Measurements from ENCODE around the gene CDKN2AIPNL. TPM values are rescaled to one million over a fixed set of nuclear protein-coding genes. Genes with fewer than 3 reads are reported as not detected.
A peak's percentile ranks its signal among the peaks of the same experiment; 100 is the strongest.

Gene CDKN2AIPNL
- total RNA-seq, 1 donor from 2014 or later: 14.5 TPM

DNA sequence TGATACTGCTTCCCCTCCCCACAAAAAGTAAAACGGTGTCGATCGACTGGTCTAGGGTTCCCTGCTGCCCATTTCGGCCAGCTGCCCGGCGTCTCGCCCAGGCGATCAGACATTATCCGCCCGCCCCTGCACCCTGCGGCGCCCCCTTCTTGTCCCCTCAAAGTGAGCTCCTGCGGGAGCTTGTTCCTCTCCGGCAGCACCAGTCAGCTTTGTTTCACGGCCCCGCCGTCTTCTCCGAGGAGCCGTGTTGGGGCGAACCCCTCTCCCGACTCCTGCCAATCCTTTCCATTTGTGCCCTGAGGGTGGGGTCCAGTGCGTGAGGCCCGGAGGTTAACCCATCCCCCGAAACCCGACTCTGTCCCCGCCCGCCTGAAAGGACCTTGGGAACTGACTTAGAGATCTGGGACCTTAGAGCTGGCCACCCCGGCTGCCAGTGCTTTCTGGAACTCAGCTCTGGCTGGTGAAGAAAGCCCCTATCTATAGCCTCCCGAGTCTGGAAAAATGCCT lies 39.8 kb downstream of the CDKN2AIPNL start:
- H3K27ac ChIP-seq: peak overlapping the region; percentile 100
- H3K4me3 ChIP-seq: peak overlapping the region; percentile 95
- H3K9me3 ChIP-seq: no peaks in the 10 kb centered on the region
- intact Hi-C loops (cut with DNase I): no loop called here
- TF ChIP-seq, protein P1, sequence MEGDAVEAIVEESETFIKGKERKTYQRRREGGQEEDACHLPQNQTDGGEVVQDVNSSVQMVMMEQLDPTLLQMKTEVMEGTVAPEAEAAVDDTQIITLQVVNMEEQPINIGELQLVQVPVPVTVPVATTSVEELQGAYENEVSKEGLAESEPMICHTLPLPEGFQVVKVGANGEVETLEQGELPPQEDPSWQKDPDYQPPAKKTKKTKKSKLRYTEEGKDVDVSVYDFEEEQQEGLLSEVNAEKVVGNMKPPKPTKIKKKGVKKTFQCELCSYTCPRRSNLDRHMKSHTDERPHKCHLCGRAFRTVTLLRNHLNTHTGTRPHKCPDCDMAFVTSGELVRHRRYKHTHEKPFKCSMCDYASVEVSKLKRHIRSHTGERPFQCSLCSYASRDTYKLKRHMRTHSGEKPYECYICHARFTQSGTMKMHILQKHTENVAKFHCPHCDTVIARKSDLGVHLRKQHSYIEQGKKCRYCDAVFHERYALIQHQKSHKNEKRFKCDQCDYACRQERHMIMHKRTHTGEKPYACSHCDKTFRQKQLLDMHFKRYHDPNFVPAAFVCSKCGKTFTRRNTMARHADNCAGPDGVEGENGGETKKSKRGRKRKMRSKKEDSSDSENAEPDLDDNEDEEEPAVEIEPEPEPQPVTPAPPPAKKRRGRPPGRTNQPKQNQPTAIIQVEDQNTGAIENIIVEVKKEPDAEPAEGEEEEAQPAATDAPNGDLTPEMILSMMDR (IDR thresholded peaks at IDR 0.05): no peak
- H3K27me3 ChIP-seq (ENCODE audit: low read depth): no peaks in the 10 kb centered on the region
- H3K36me3 ChIP-seq: peaks cover 27% of the 10 kb centered on the region
- peak; percentile 74 for DNase-seq
- peaks cover 44% of the 10 kb centered on the region for H3K4me1 ChIP-seq
- peak; percentile 49 to 54 for ATAC-seq

DNA sequence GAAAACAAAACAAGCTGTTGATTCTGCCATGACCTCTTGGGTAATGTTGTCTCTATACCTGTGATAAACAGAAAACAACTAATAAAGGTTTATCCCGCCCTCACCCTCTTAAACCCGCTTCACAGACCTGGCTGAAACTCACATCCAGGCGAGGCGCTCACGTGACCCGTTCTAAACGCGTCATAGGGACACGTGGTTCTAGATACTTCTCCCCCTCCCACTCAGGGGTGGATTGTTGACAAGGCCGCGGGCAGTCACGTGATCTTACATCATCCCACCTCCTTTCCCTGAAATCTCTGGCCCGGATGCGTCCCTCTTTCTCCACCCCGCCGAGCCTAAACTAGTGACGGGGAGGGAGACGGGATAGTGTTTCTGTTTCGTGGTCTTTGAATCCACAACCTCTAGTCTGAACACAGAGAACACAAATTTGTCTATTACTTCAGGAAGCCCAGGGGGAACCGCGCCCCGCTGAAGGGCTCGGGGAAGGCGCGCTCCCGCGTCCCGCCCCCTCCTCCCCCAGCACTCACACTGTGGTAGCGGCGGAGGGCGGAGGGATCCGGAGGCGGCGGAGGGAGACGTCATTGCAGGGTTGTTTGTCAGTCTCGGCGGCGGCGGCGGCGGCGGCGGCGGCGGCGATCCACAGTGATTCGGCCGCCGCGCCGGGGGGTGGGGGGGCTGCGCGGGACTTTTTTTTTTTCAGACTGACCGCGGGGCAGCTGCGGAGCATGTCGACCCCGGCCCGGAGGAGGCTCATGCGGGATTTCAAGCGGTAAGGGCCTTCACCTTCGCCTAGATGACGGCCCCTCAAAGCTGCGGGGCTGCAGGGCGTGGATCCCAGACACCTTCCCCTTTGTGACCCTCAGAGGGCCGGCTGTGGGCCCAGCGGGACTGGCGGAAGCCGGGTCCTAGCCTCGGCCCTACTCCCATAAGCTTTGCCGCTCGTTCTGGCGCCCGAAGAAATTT lies 40.5 kb downstream of the CDKN2AIPNL start, which contains the start of gene UBE2B:
Gene UBE2B (plus strand): TSS at position 699 of the 963 bp plus-strand sequence. CDS start 27 bp downstream, at position 726.
- ATAC-seq (peak; percentile 94 to 96), DNase-seq (peak; percentile 99)
- H3K4me1 ChIP-seq: peaks cover 41% of the 10 kb centered on the region
- TF ChIP-seq, protein P1 (IDR thresholded peaks at IDR 0.05): no peak
- H3K27me3 ChIP-seq (ENCODE audit: low read depth): no peaks in the 10 kb centered on the region
- no peaks in the 10 kb centered on the region for H3K9me3 ChIP-seq
- intact Hi-C loops (cut with DNase I): no loop called here
- peak within 1 kb of the TSS; percentile 100 for H3K27ac ChIP-seq
- peak within 1 kb of the TSS; percentile 95 for H3K4me3 ChIP-seq
- H3K36me3 ChIP-seq: peaks cover 20% of the 10 kb centered on the region

DNA sequence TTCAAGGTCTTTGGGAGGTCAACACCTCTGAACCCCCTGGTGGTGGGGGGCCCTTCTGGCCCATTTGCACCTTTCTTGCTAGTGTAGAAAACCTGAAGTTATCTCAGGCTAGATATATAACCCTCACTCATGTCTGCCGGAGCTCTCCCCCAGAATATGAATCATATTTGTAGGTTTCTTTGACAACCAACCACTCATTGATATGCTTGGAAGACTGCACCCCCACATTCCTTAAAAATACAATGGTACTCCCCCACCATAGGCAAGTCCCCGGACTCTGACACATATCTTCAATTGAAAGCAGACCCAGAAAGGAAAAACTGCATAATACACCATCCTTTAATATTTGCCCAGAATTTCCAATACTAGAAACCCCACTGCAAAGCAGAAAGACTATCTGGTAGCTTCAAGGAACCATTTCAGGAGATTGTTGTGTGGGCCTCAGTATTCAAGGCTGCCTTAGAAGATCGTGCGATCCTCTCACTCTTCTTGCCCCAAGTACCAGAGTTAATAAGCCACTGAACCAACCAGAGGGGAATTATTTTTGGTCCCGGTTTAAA lies 41.3 kb downstream of the CDKN2AIPNL start:
- intact Hi-C loops (cut with DNase I): no loop called here
- Histone ChIP-seq H3K27me3 (ENCODE audit: low read depth) (no peaks in the 10 kb centered on the region), H3K4me3 (peak overlapping the region; percentile 95), H3K36me3 (peaks cover 12% of the 10 kb centered on the region), H3K9me3 (no peaks in the 10 kb centered on the region), H3K4me1 (peaks cover 44% of the 10 kb centered on the region), H3K27ac (peak overlapping the region; percentile 100)
- DNase-seq (no peak), ATAC-seq (peak in 1 of 2 donors; percentile 0)
- TF ChIP-seq, protein P1 (IDR thresholded peaks at IDR 0.05): no peak

DNA sequence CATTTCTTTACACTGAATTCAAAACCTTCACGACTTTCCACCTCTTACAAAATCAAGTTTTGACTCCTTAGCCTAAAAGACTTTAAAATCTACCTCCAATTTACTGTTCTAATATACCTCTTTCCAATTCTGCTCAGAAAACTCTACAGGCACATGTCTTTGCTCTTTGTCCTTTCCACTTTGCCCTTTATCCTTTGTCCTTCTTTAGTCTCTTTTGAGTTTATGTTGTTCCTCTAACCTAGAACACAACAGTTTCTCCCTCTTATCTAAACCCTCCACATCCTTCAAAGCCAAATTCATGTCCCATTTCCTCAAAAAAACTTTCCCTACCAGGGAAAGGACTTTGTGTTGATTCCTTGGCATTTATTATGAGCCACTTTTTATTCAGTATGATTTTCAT lies 46.1 kb downstream of the CDKN2AIPNL start:
- DNase-seq (no peak), ATAC-seq (no peak)
- Histone ChIP-seq H3K27ac (no peak overlapping the region), H3K27me3 (ENCODE audit: low read depth) (no peaks in the 10 kb centered on the region), H3K4me3 (no peak overlapping the region), H3K4me1 (peaks cover 25% of the 10 kb centered on the region), H3K36me3 (no peaks in the 10 kb centered on the region), H3K9me3 (no peaks in the 10 kb centered on the region)
- intact Hi-C loops (cut with DNase I): no loop called here
- TF ChIP-seq, protein P1 (IDR thresholded peaks at IDR 0.05): no peak

DNA sequence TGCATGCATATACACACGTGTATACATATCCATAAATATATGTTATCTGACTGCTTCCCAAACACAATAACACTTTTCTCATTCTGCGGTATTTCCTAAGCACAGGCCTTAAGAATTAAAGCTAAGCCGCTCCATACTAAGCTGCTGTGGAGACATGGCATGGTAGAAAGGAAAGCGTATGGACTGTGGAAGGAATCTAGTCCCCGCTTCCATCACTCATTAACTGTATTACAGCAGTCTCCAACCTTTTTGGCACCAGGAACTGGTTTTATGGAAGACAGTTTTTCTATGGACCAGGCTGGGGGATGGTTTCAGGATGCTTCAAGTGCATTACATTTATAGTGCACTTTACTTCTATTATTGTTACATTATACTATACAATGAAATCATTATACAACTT lies 56.0 kb downstream of the CDKN2AIPNL start:
- no peaks in the 10 kb centered on the region for H3K36me3 ChIP-seq
- no peak overlapping the region for H3K4me3 ChIP-seq
- no peaks in the 10 kb centered on the region for H3K4me1 ChIP-seq
- ATAC-seq (no peak), DNase-seq (no peak)
- H3K9me3 ChIP-seq: no peaks in the 10 kb centered on the region
- H3K27me3 ChIP-seq (ENCODE audit: low read depth): no peaks in the 10 kb centered on the region
- no peak overlapping the region for H3K27ac ChIP-seq
- intact Hi-C loops (cut with DNase I): no loop called here
- TF ChIP-seq, protein P1 (IDR thresholded peaks at IDR 0.05): no peak

Other genes starting within 250 kb of the CDKN2AIPNL start
- 249 TPM for gene SKP1, start 234.9 kb downstream of the CDKN2AIPNL start, total RNA-seq
- 96.9 TPM for gene PPP2CA, start 185.8 kb downstream of the CDKN2AIPNL start, total RNA-seq
- gene CDKL3, start 44.7 kb downstream of the CDKN2AIPNL start, total RNA-seq: 2.2 TPM
- 106 TPM for gene UBE2B, start 40.3 kb downstream of the CDKN2AIPNL start, total RNA-seq
- 79.4 TPM for gene JADE2, start 113.8 kb upstream of the CDKN2AIPNL start, total RNA-seq
- gene SAR1B, start 220.9 kb upstream of the CDKN2AIPNL start, total RNA-seq: 60.0 TPM
- 22.0 TPM for gene SEC24A, start 236.9 kb upstream of the CDKN2AIPNL start, total RNA-seq